ENCODE results near the gene SAMSN1. TPM values are rescaled to one million over a fixed set of nuclear protein-coding genes. Genes with fewer than 3 reads are reported as not detected.

The SAMSN1 gene
- polyA plus RNA-seq, 1 donor (not counting 4 experiments of a cell fraction or from before 2014, with no cell fraction given), result not detected

DNA sequence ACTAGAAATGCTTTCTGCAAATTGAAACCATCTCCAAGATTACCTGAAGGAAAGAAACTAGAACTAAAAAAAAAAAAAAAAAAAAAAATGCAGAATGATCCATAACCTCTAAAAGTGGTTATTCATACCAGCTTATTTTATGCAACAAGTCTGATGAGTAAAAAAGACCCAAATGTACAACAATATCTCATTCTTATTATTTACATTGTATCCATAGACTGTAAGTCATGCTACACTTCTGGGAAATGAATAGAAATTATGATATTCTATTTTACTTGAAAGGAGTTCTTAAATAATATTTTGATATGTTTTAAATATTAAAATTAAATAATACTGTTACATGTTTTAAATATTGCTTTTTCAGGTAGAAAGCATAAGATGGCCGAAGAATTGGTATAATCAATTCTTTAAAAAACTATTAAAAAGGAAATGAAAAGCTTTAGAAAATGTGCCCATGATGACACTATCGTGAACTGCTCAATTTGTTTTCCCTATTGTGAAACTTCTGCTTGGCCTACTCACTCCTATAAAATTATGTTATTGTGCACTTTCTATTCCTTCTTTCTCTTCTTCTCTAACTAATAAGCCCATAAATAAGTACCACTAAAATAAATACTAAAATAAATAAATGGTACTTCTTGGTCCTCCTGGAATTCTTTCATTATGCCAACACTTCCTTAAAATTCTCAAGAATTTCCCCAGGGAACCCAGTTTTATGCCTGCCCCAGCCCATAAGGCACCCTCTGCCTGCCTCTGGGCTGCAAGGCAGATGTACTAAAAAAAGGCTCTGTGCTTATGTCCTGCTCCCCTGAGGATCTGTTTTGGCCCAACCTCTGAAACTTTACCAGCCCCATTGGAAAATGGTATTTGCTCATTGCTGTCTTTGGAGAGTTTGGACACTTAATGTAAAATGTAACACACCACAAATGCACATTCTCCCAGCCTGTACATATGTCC, 18.1 kb downstream of the SAMSN1 start:
- Histone ChIP-seq H3K4me3 (ENCODE audit: control insufficient read depth in 2 of 3, extremely low read depth in 1 of 3, insufficient read depth in 2 of 3, low read depth in 1 of 3, low read length in 3 of 3) (no peak overlapping the region), H3K4me2 (ENCODE audit: control insufficient read depth, extremely low read depth, insufficient read depth, low read depth, low read length) (no peak overlapping the region), H4K20me1 (ENCODE audit: control insufficient read depth, extremely low read depth, insufficient read depth, low read length) (no peaks in the 10 kb centered on the region), H3K9me1 (ENCODE audit: control insufficient read depth, extremely low read depth, insufficient read depth, low read length) (no peaks in the 10 kb centered on the region), H2AFZ (ENCODE audit: control insufficient read depth, low read length) (no peak overlapping the region), H3K79me2 (ENCODE audit: control insufficient read depth, insufficient read depth, low read length) (no peaks in the 10 kb centered on the region), H3K27me3 (ENCODE audit: control insufficient read depth, extremely low read depth, insufficient read depth, low read length) (no peaks in the 10 kb centered on the region), H3K9ac (ENCODE audit: control insufficient read depth, extremely low read depth, insufficient read depth, low read length) (no peak overlapping the region), H3K4me1 (ENCODE audit: control insufficient read depth, extremely low read depth, insufficient read depth, low read length) (peaks cover under 1% of the 10 kb centered on the region), H3K27ac (ENCODE audit: control insufficient read depth, insufficient read depth, low read length) (no peak overlapping the region), H3K36me3 (ENCODE audit: control insufficient read depth in 2 of 2, extremely low read depth in 1 of 2, insufficient read depth in 2 of 2, low read length in 2 of 2) (no peaks in the 10 kb centered on the region), H3K9me3 (ENCODE audit: control insufficient read depth, low read depth, low read length) (no peaks in the 10 kb centered on the region)
- FAIRE-seq (no peak), DNase-seq (ENCODE audit: low read depth, low spot score) (no peak)
- TF ChIP-seq EZH2 (IDR thresholded peaks at IDR 0.05; ENCODE audit: low read length), result no peak
- TF ChIP-seq, protein P1, sequence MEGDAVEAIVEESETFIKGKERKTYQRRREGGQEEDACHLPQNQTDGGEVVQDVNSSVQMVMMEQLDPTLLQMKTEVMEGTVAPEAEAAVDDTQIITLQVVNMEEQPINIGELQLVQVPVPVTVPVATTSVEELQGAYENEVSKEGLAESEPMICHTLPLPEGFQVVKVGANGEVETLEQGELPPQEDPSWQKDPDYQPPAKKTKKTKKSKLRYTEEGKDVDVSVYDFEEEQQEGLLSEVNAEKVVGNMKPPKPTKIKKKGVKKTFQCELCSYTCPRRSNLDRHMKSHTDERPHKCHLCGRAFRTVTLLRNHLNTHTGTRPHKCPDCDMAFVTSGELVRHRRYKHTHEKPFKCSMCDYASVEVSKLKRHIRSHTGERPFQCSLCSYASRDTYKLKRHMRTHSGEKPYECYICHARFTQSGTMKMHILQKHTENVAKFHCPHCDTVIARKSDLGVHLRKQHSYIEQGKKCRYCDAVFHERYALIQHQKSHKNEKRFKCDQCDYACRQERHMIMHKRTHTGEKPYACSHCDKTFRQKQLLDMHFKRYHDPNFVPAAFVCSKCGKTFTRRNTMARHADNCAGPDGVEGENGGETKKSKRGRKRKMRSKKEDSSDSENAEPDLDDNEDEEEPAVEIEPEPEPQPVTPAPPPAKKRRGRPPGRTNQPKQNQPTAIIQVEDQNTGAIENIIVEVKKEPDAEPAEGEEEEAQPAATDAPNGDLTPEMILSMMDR (optimal IDR thresholded peaks at IDR 0.05 in 1 of 3, IDR thresholded peaks at IDR 0.05 in 1 of 3, conservative IDR thresholded peaks at IDR 0.05 in 1 of 3; ENCODE audit: extremely low read depth in 1 of 3, insufficient read depth in 2 of 3, low read length in 3 of 3), result no peak
- dilution Hi-C loops (cut with MboI; ENCODE audit: extremely low pct_ligation_motif_present, low sequenced_read_pairs), result no loop called here

DNA sequence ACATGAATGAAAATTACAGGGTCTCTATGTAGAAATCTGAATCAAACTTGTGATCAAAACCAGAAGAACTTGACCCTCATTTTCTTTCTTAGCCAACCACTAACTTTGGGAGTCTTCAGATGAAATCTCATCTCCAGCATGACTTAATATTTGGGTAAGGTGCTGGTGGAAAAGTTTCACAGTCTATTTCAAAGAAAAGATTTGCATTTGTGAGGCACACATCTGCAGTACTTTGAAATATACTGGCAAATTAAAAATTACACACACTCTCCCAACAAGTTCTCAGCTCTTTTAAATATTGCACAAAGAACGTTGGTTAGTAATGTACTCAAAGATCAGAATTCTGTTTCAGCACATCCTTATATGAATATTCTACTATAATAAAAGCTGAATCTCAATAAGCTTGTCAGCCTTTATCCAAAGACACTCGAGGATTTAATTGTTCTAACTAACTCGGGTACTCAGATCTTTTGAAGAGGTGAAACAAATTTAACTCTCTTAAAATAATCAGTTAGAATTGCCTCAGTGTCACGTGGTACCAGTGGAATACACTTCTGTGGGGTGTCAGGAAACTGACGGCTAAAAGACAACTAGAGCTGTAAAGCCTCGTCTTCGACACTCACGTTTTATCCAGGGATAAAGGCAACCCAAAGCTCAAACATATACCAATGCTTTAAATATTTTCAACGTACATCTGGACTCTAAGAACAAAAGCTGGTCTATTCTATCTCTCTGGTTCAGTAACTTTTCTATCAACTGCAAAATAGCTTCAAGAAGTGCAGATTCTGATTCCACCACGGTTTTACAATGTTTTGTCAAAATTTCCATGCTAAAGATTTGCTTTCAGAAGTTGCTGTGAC, 19.0 kb downstream of the SAMSN1 start:
- Histone ChIP-seq H3K4me2 (ENCODE audit: control insufficient read depth, extremely low read depth, insufficient read depth, low read depth, low read length) (no peak overlapping the region), H3K27me3 (ENCODE audit: control insufficient read depth, extremely low read depth, insufficient read depth, low read length) (no peaks in the 10 kb centered on the region), H3K4me1 (ENCODE audit: control insufficient read depth, extremely low read depth, insufficient read depth, low read length) (no peaks in the 10 kb centered on the region), H3K4me3 (ENCODE audit: control insufficient read depth in 2 of 3, extremely low read depth in 1 of 3, insufficient read depth in 2 of 3, low read depth in 1 of 3, low read length in 3 of 3) (no peak overlapping the region), H4K20me1 (ENCODE audit: control insufficient read depth, extremely low read depth, insufficient read depth, low read length) (no peaks in the 10 kb centered on the region), H3K36me3 (ENCODE audit: control insufficient read depth in 2 of 2, extremely low read depth in 1 of 2, insufficient read depth in 2 of 2, low read length in 2 of 2) (no peaks in the 10 kb centered on the region), H3K79me2 (ENCODE audit: control insufficient read depth, insufficient read depth, low read length) (no peaks in the 10 kb centered on the region), H3K9ac (ENCODE audit: control insufficient read depth, extremely low read depth, insufficient read depth, low read length) (no peak overlapping the region), H3K9me3 (ENCODE audit: control insufficient read depth, low read depth, low read length) (no peaks in the 10 kb centered on the region), H3K9me1 (ENCODE audit: control insufficient read depth, extremely low read depth, insufficient read depth, low read length) (no peaks in the 10 kb centered on the region), H3K27ac (ENCODE audit: control insufficient read depth, insufficient read depth, low read length) (no peak overlapping the region), H2AFZ (ENCODE audit: control insufficient read depth, low read length) (no peak overlapping the region)
- dilution Hi-C loops (cut with MboI; ENCODE audit: extremely low pct_ligation_motif_present, low sequenced_read_pairs), result no loop called here
- no peak for DNase-seq (ENCODE audit: low read depth, low spot score)
- FAIRE-seq, result no peak
- TF ChIP-seq EZH2 (IDR thresholded peaks at IDR 0.05; ENCODE audit: low read length), result no peak
- TF ChIP-seq, protein P1 (optimal IDR thresholded peaks at IDR 0.05 in 1 of 3, IDR thresholded peaks at IDR 0.05 in 1 of 3, conservative IDR thresholded peaks at IDR 0.05 in 1 of 3; ENCODE audit: extremely low read depth in 1 of 3, insufficient read depth in 2 of 3, low read length in 3 of 3), result no peak

Data from keratinocyte (primary cell).